Measurements from ENCODE around the gene MAOB. TPM values are rescaled to one million over a fixed set of nuclear protein-coding genes. Genes with fewer than 3 reads are reported as not detected.
"Not testable (repeated sequence)": the region's sequence is repeated elsewhere in the genome, so short reads cannot be mapped to it uniquely, and the experiment has no call there.

The MAOB gene
- 10 to 100 TPM; 15.6 to 33.5 TPM for total RNA-seq

DNA sequence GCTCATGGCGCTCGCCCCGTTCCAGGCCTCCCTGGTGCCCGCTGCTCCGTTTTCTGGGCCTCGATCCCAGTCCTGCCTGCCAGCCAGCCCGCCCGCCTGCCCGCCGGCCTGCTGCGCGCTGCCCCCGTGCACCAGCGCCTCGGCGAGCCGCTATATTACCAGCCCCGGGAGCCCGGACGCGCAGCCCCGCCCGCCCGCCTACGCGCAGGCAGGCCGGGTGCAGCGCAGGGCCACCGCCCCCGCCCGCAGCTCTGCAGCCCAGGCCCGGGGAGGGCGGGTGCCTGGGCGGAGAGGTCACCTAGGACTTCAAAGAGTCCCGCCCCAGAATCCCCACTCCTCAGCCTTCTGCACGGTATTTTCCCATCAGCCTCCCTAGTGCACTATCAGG is at the start of gene MAOB:
Gene MAOB (minus strand): TSS at position 157 of the 388 bp plus-strand sequence. CDS start 151 bp downstream, at position 6.
- peak within 1 kb of the TSS; percentile 21 to 29 for H3K4me3 ChIP-seq
- intact Hi-C loops (cut with DNase I) = loop anchor here (5.0 kb wide), 1 partner anchor 45 kb away; no protein-coding TSS in a partner anchor
- WGBS = 7% methylated on average over 17 of the region's 36 CpGs
- no peak for DNase-seq (ENCODE audit: low spot score)
- peak within 1 kb of the TSS in 1 of 2 donors; percentile 26 for H3K27ac ChIP-seq
- H3K27me3 ChIP-seq (replicated peaks; ENCODE audit: insufficient read depth) = no peaks in the 10 kb centered on the region
- no peaks in the 10 kb centered on the region for H3K4me1 ChIP-seq (replicated peaks)
- TF ChIP-seq, protein P1, sequence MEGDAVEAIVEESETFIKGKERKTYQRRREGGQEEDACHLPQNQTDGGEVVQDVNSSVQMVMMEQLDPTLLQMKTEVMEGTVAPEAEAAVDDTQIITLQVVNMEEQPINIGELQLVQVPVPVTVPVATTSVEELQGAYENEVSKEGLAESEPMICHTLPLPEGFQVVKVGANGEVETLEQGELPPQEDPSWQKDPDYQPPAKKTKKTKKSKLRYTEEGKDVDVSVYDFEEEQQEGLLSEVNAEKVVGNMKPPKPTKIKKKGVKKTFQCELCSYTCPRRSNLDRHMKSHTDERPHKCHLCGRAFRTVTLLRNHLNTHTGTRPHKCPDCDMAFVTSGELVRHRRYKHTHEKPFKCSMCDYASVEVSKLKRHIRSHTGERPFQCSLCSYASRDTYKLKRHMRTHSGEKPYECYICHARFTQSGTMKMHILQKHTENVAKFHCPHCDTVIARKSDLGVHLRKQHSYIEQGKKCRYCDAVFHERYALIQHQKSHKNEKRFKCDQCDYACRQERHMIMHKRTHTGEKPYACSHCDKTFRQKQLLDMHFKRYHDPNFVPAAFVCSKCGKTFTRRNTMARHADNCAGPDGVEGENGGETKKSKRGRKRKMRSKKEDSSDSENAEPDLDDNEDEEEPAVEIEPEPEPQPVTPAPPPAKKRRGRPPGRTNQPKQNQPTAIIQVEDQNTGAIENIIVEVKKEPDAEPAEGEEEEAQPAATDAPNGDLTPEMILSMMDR (IDR thresholded peaks at IDR 0.05) = no peak
- TF ChIP-seq POLR2A (IDR thresholded peaks at IDR 0.05) (no peak), POLR2AphosphoS5 (IDR thresholded peaks at IDR 0.05) (no peak)
- no peaks in the 10 kb centered on the region for H3K36me3 ChIP-seq
- H3K9me3 ChIP-seq = no peaks in the 10 kb centered on the region

DNA sequence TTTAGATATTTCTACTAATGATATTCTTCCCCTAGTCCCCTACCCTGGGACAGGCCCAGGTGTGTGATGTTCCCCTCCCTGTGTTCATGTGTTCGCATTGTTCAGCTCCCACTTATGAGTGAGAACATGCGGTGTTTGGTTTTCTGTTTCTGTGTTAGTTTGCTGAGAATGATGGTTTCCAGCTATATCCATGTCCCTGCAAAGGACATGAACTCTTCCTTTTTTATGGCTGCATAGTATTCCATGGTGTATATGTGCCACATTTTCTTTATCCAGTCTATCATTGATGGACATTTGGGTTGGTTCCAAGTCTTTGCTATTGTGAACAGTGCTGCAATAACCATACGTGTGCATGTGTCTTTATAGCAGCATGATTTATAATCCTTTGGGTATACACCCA is 39.8 kb upstream of the MAOB start:
- intact Hi-C loops (cut with DNase I); H3K27ac ChIP-seq; H3K4me1 ChIP-seq (replicated peaks); H3K27me3 ChIP-seq (replicated peaks; ENCODE audit: insufficient read depth); H3K9me3 ChIP-seq; H3K36me3 ChIP-seq; H3K4me3 ChIP-seq; DNase-seq (ENCODE audit: low spot score): not testable (repeated sequence)
- 94% methylated on average over 3 of the region's 3 CpGs for WGBS

DNA sequence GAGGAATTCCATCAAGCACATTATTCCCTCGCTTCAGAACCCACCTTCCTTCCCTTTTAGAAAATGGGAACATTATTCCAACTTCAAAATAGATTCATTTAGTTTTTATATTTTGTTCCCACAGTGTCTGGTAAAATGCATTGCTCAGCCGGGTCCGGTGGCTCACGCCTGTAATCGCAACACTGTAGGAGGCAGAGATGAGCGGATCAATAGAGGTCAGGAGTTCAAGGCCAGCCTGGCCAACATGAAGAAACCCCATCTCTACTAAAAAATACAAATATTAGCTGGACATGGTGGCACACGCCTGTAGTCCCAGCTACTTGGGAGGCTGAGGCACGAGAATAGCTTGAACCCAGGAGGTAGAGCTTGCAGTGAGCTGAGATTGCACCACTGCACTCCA is 28.5 kb upstream of the MAOB start:
- H3K36me3 ChIP-seq; intact Hi-C loops (cut with DNase I); H3K9me3 ChIP-seq; H3K27me3 ChIP-seq (replicated peaks; ENCODE audit: insufficient read depth); H3K4me1 ChIP-seq (replicated peaks); H3K27ac ChIP-seq; H3K4me3 ChIP-seq; DNase-seq (ENCODE audit: low spot score): not testable (repeated sequence)
- WGBS = 97% methylated on average over 8 of the region's 8 CpGs

DNA sequence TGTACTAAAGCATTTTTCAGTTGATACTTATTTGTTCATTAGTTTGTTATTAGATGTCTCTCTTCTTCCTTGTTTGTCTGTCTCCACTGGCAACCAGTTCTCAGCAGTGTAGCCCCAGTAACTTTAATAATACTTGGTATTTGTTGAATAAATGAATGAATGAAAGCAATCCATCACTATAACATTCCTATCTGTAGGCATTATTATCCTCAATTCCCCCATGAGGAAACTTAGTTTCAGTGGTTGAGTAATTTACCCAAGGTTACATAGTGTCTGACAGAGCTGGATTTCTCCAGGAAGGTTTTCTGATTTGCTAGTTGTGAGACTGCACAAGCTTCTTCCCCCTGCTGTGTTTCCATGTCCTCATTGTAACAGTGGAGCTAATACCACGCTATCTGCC is 27.8 kb upstream of the MAOB start:
- Histone ChIP-seq H3K36me3 (no peaks in the 10 kb centered on the region), H3K27me3 (replicated peaks; ENCODE audit: insufficient read depth) (no peaks in the 10 kb centered on the region), H3K27ac (no peak overlapping the region), H3K4me3 (no peak overlapping the region), H3K9me3 (no peaks in the 10 kb centered on the region), H3K4me1 (replicated peaks) (no peaks in the 10 kb centered on the region)
- TF ChIP-seq, protein P1 (IDR thresholded peaks at IDR 0.05) = no peak
- TF ChIP-seq POLR2A (IDR thresholded peaks at IDR 0.05) (no peak), POLR2AphosphoS5 (IDR thresholded peaks at IDR 0.05) (no peak)
- no peak for DNase-seq (ENCODE audit: low spot score)
- WGBS = 93% methylated on average over 1 of the region's 1 CpG
- intact Hi-C loops (cut with DNase I) = no loop called here

DNA sequence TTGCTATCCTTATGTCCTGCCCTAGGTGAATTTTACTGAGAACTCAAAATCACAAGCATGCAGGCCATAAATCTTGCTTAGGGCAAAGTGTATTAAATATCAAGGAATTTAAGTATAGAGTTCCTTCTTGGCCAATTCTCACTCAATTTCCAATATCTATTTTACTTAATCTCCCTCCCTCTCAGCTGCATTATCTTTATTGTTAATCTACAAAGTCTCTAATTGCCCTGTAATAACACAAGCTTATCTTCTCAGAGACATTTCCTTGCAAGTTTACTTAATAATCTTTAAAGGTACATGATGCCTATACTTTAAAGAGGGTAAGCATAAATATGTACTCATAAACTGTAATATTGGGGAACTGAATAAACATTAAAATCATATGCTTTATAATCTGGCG is 26.9 kb upstream of the MAOB start:
- H3K27ac ChIP-seq = no peak overlapping the region
- intact Hi-C loops (cut with DNase I) = no loop called here
- H3K27me3 ChIP-seq (replicated peaks; ENCODE audit: insufficient read depth) = no peaks in the 10 kb centered on the region
- H3K4me3 ChIP-seq = no peak overlapping the region
- WGBS = 18% methylated on average over 1 of the region's 1 CpG
- no peaks in the 10 kb centered on the region for H3K4me1 ChIP-seq (replicated peaks)
- DNase-seq (ENCODE audit: low spot score) = no peak
- no peaks in the 10 kb centered on the region for H3K36me3 ChIP-seq
- TF ChIP-seq, protein P1 (IDR thresholded peaks at IDR 0.05) = no peak
- no peak for TF ChIP-seq POLR2A (IDR thresholded peaks at IDR 0.05)
- no peak for TF ChIP-seq POLR2AphosphoS5 (IDR thresholded peaks at IDR 0.05)
- H3K9me3 ChIP-seq = no peaks in the 10 kb centered on the region

DNA sequence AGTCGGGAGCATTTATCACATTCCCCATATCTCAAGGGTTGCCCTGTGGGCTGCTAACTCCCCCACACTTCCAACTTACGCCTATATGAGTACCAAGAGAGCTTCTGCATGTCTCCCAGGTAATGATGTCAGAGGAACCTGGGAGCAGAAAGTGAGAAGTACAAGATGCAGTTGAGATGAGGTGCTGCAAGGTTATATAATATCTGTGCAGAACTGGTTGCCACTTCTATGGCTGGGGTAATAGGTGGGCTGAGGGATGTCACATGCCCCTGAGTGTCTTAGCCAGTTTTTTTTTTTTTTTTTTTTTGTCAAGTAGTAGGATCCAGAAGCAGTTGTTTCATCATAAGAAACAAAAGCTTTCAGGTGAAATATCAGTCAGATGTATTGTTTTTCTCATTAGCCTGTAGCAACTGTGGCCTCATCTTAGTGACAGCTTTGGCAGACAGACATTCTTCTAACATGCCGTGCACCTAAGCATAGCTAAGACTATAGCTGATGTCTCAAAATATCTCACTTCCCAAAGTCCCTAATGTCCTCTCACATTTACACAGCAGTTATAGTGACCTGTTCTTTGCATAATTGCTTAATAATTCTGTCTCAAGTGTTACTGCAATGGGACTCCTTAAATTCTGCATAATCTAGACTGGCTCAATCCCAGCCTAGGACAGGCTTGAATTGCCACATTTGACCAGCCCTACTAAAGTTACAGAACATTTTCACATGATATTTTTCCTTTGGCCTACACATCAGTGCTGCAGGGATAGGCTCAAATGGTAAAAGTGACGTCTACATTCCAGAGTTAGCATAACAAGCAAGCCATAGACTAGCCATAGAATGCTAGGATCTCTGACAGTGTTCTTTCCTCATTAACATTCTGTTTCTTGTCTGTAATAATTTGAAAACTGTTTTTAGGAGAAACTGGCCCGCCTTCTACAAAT is 17.9 kb upstream of the MAOB start:
- Histone ChIP-seq H3K4me3 (no peak overlapping the region), H3K9me3 (no peaks in the 10 kb centered on the region), H3K27ac (no peak overlapping the region), H3K36me3 (no peaks in the 10 kb centered on the region), H3K27me3 (replicated peaks; ENCODE audit: insufficient read depth) (no peaks in the 10 kb centered on the region), H3K4me1 (replicated peaks) (no peaks in the 10 kb centered on the region)
- no peak for DNase-seq (ENCODE audit: low spot score)
- TF ChIP-seq POLR2AphosphoS5 (IDR thresholded peaks at IDR 0.05) (no peak), POLR2A (IDR thresholded peaks at IDR 0.05) (no peak)
- TF ChIP-seq, protein P1 (IDR thresholded peaks at IDR 0.05) = no peak
- intact Hi-C loops (cut with DNase I) = no loop called here
- WGBS = 96% methylated on average over 5 of the region's 5 CpGs
